Measurements from ENCODE around the gene FBN1. TPM values are rescaled to one million over a fixed set of nuclear protein-coding genes. Genes with fewer than 3 reads are reported as not detected.

The FBN1 gene
- total RNA-seq, 6 experiments from 2014 or later = 1.7 to 12.0 (median 8.7) TPM

- TF ChIP-seq POLR2A (IDR thresholded peaks at IDR 0.05) = no peak
- no peak for TF ChIP-seq CTCF (IDR thresholded peaks at IDR 0.05)
- Histone ChIP-seq H3K36me3 (no peaks in the 10 kb centered on the region), H3K27me3 (no peaks in the 10 kb centered on the region), H3K4me3 (no peak overlapping the region), H3K27ac (no peak overlapping the region), H3K4me1 (no peaks in the 10 kb centered on the region), H3K9me3 (no peaks in the 10 kb centered on the region)
- DNase-seq (no peak), ATAC-seq (no peak)
- 88% methylated on average over 6 of the region's 6 CpGs for WGBS (ENCODE audit: insufficient coverage, low coverage, low lambda C conversion rate, missing lambda C conversion rate)
- intact Hi-C loops (cut with DNase I) = no loop called here
Observed at GRCh38 chr15:48671103-48672022, 25.9 kb upstream of the FBN1 start.

- Histone ChIP-seq H3K4me1 (no peaks in the 10 kb centered on the region), H3K4me3 (no peak overlapping the region), H3K9me3 (no peaks in the 10 kb centered on the region), H3K27ac (no peak overlapping the region), H3K27me3 (no peaks in the 10 kb centered on the region), H3K36me3 (no peaks in the 10 kb centered on the region)
- intact Hi-C loops (cut with DNase I) = no loop called here
- ATAC-seq (no peak), DNase-seq (no peak)
- TF ChIP-seq CTCF (IDR thresholded peaks at IDR 0.05) (no peak), POLR2A (IDR thresholded peaks at IDR 0.05) (no peak)
- WGBS (ENCODE audit: insufficient coverage, low coverage, low lambda C conversion rate, missing lambda C conversion rate) = 58% methylated on average over 1 of the region's 1 CpG
Observed at GRCh38 chr15:48667701-48668100, 22.2 kb upstream of the FBN1 start.

- no peaks in the 10 kb centered on the region for H3K27me3 ChIP-seq
- intact Hi-C loops (cut with DNase I) = no loop called here
- H3K4me3 ChIP-seq = no peak overlapping the region
- no peak overlapping the region for H3K27ac ChIP-seq
- H3K36me3 ChIP-seq = no peaks in the 10 kb centered on the region
- no peaks in the 10 kb centered on the region for H3K4me1 ChIP-seq
- H3K9me3 ChIP-seq = no peaks in the 10 kb centered on the region
- no peak for ATAC-seq
- TF ChIP-seq CTCF (IDR thresholded peaks at IDR 0.05) = no peak
- TF ChIP-seq POLR2A (IDR thresholded peaks at IDR 0.05) = no peak
- WGBS (ENCODE audit: insufficient coverage, low coverage, low lambda C conversion rate, missing lambda C conversion rate) = no CpG with 5 or more reads among the region's 1 CpG
- DNase-seq = no peak
Observed at GRCh38 chr15:48664436-48664835, 18.9 kb upstream of the FBN1 start.

GRCh38 chr15:48657950-48658591, 12.6 kb upstream of the FBN1 start:
- whole genome bisulfite sequencing (ENCODE audit: insufficient coverage, low coverage, low lambda C conversion rate, missing lambda C conversion rate) = 63% methylated on average over 7 of the region's 7 CpGs
- no peaks in the 10 kb centered on the region for H3K36me3 ChIP-seq
- intact Hi-C loops (cut with DNase I) = no loop called here
- DNase-seq (no peak), ATAC-seq (no peak)
- H3K4me3 ChIP-seq = no peak overlapping the region
- H3K27ac ChIP-seq = no peak overlapping the region
- no peaks in the 10 kb centered on the region for H3K4me1 ChIP-seq
- TF ChIP-seq POLR2A (IDR thresholded peaks at IDR 0.05) = no peak
- no peak for TF ChIP-seq CTCF (IDR thresholded peaks at IDR 0.05)
- H3K9me3 ChIP-seq = no peaks in the 10 kb centered on the region
- H3K27me3 ChIP-seq = no peaks in the 10 kb centered on the region
